NB4 (cell line): ENCODE data around the gene TMEM184C.

Experiments used
- CTCF ChIP-seq: IDR thresholded peaks from one replicate; pipeline ENCODE4 v1.5.1; 2012; ENCODE audit warnings: low read depth, low read length
- MAX ChIP-seq: IDR thresholded peaks from 2 replicates; pipeline ENCODE4 v1.6.1; 2011; ENCODE audit warnings: low read depth, low read length
- MYC ChIP-seq: IDR thresholded peaks from 2 replicates; pipeline ENCODE4 v1.6.1; 2011; ENCODE audit warnings: low read depth, low read length
- POLR2A ChIP-seq: IDR thresholded peaks from 2 replicates; pipeline ENCODE4 v1.6.1; 2011; ENCODE audit warnings: mild to moderate bottlenecking; ENCODE audit not compliant: insufficient read length; ENCODE audit errors: extremely low read depth

- TF ChIP-seq CTCF (no peak), POLR2A (no peak), MAX (no peak), MYC (no peak)
These were observed 19.6 kb upstream of the TMEM184C start for GRCh38 chr4:147597561-147597960.
